H1 (cell line): ENCODE data around the gene PLEKHG5. TPM values are rescaled to one million over a fixed set of nuclear protein-coding genes. Genes with fewer than 3 reads are reported as not detected.

Source experiments
- CTCF ChIA-PET: fragments of 300-600 bp; sonication (Branson Sonifier 250); formaldehyde crosslinking; loops from one replicate; lab custom pipeline; 2021; ENCODE audit not compliant: partially characterized antibody; lab: Charles Lee
- POLR2A ChIA-PET: fragments of 300-600 bp; sonication (Branson Sonifier 250); formaldehyde crosslinking; loops from one replicate; lab custom pipeline; 2021; ENCODE audit warnings: inconsistent platforms; ENCODE audit not compliant: partially characterized antibody; lab: Charles Lee
- DNase-seq, 2 experiments: peaks; one replicate each; pipeline versions ENCODE4 v3.0.0 to v3.0.0-alpha.2; 2010 to 2022; ENCODE audit warnings: low spot score in 2 of 2, low read depth in 1 of 2, mixed read lengths in 1 of 2
- FAIRE-seq: peaks from 2 replicates; lab custom pipeline; 2011; peaks lifted over from hg19 to GRCh38; lab: Jason Lieb, UNC
- H2AFZ ChIP-seq: 2 replicates; pipeline ENCODE4 v1.8.1; 2012; ENCODE audit warnings: low read length, inconsistent platforms
- H2AK5ac ChIP-seq: 2 replicates; pipeline ENCODE4 v1.6.1; 2013; ENCODE audit warnings: low read depth, low read length
- H2BK120ac ChIP-seq: replicated peaks from 2 replicates; pipeline ENCODE3; 2013; ENCODE audit warnings: low read depth, low read length, inconsistent platforms
- H2BK12ac ChIP-seq: 2 replicates; pipeline ENCODE4 v1.6.1; 2013; ENCODE audit warnings: low read depth, low read length
- H2BK15ac ChIP-seq: 2 replicates; pipeline ENCODE4 v1.6.1; 2013; ENCODE audit warnings: low read length
- H2BK20ac ChIP-seq: 2 replicates; pipeline ENCODE4 v1.6.1; 2013; ENCODE audit warnings: low read length
- H2BK5ac ChIP-seq: 2 replicates; pipeline ENCODE4 v1.6.1; 2013; ENCODE audit warnings: low read depth, low read length
- H3K14ac ChIP-seq: 2 replicates; pipeline ENCODE4 v1.6.1; 2013; ENCODE audit warnings: inconsistent platforms; ENCODE audit not compliant: insufficient read length
- H3K18ac ChIP-seq: 2 replicates; pipeline ENCODE4 v1.6.1; 2013; ENCODE audit warnings: low read length; ENCODE audit errors: extremely low read depth
- H3K23ac ChIP-seq: 2 replicates; pipeline ENCODE4 v1.6.1; 2013; ENCODE audit warnings: inconsistent platforms; ENCODE audit not compliant: insufficient read length
- H3K23me2 ChIP-seq: 2 replicates; pipeline ENCODE4 v1.6.1; 2013; ENCODE audit warnings: low read depth, low read length
- H3K27ac ChIP-seq: 2 replicates; pipeline ENCODE4 v1.6.1; 2011; ENCODE audit warnings: low read depth, low read length, inconsistent platforms
- H3K27me3 ChIP-seq, 4 experiments: replicated peaks in 1 of 4; 1 replicate in 1 of 4; 2 replicates in 3 of 4; pipeline versions ENCODE4 v1.6.1 to v1.8.1; 2011 to 2013; ENCODE audit warnings: low read length in 3 of 4, mild to moderate bottlenecking in 3 of 4, inconsistent platforms in 2 of 4, mixed read lengths in 2 of 4, moderate library complexity in 1 of 4; ENCODE audit not compliant: control insufficient read depth in 3 of 4, insufficient read depth in 3 of 4; ENCODE audit errors: extremely low read depth in 1 of 4
- H3K36me3 ChIP-seq, 4 experiments: 2 replicates each; pipeline versions ENCODE4 v1.6.1 to v1.8.1; 2011 to 2013; ENCODE audit warnings: mild to moderate bottlenecking in 4 of 4, low read length in 3 of 4, moderate library complexity in 2 of 4, control low read depth in 1 of 4, inconsistent platforms in 1 of 4; ENCODE audit not compliant: insufficient read depth in 4 of 4, control insufficient read depth in 2 of 4
- H3K4ac ChIP-seq: replicated peaks from 2 replicates; pipeline ENCODE3; 2013; ENCODE audit warnings: low read length, low read depth, mixed read lengths, inconsistent platforms; ENCODE audit not compliant: insufficient read length
- H3K4me1 ChIP-seq, 4 experiments: replicated peaks in 1 of 4; 1 replicate in 1 of 4; 2 replicates in 3 of 4; pipeline versions ENCODE4 v1.6.1 to v1.8.1; 2011 to 2013; ENCODE audit warnings: low read length in 3 of 4, inconsistent platforms in 2 of 4, mixed read lengths in 1 of 4; ENCODE audit not compliant: insufficient read depth in 4 of 4, control insufficient read depth in 3 of 4
- H3K4me2 ChIP-seq, 2 experiments: 2 replicates each; pipeline versions ENCODE4 v1.6.1 to v1.8.1; 2011 to 2013; ENCODE audit warnings: low read depth in 2 of 2, low read length in 2 of 2, control low read depth in 1 of 2, inconsistent platforms in 1 of 2, mild to moderate bottlenecking in 1 of 2; ENCODE audit not compliant: insufficient read depth in 1 of 2
- H3K4me3 ChIP-seq, 4 experiments: fragments of 200-600, 300-600 bp in 1 of 4; sonication (generic), shearing (Covaris generic), sonication (Bioruptor Twin) in 1 of 4; 2 replicates each; pipeline versions ENCODE4 v1.5.1 to v1.8.1; 2011 to 2016; ENCODE audit warnings: low read length in 4 of 4, low read depth in 3 of 4, control low read depth in 2 of 4, inconsistent platforms in 2 of 4, mild to moderate bottlenecking in 2 of 4, mixed read lengths in 1 of 4, moderate library complexity in 1 of 4; ENCODE audit not compliant: insufficient read depth in 2 of 4; ENCODE audit errors: extremely low read depth in 1 of 4
- H3K56ac ChIP-seq: replicated peaks from 2 replicates; pipeline ENCODE3; 2013; ENCODE audit warnings: low read depth, mild to moderate bottlenecking, mixed read lengths, low read length, inconsistent platforms; ENCODE audit not compliant: insufficient read length
- H3K79me1 ChIP-seq: 2 replicates; pipeline ENCODE4 v1.6.1; 2013; ENCODE audit warnings: low read depth, low read length, control low read depth
- H3K79me2 ChIP-seq, 2 experiments: 2 replicates each; pipeline versions ENCODE4 v1.6.1 to v1.8.1; 2012 to 2013; ENCODE audit warnings: low read length in 2 of 2, mild to moderate bottlenecking in 2 of 2, inconsistent platforms in 1 of 2; ENCODE audit not compliant: insufficient read depth in 2 of 2, control insufficient read depth in 1 of 2
- H3K9ac ChIP-seq, 4 experiments: replicated peaks in 1 of 4; 1 replicate in 1 of 4; 2 replicates in 3 of 4; pipeline versions ENCODE4 v1.6.1 to v1.8.1; 2011 to 2013; ENCODE audit warnings: low read depth in 3 of 4, low read length in 3 of 4, control low read depth in 2 of 4, mild to moderate bottlenecking in 2 of 4, moderate library complexity in 2 of 4, inconsistent platforms in 1 of 4; ENCODE audit errors: extremely low read depth in 1 of 4
- H3K9me3 ChIP-seq, 2 experiments: 2 replicates each; pipeline versions ENCODE4 v1.6.1 to v1.8.1; 2012 to 2013; ENCODE audit warnings: mild to moderate bottlenecking in 2 of 2, moderate library complexity in 2 of 2, control low read depth in 1 of 2, inconsistent platforms in 1 of 2, low read depth in 1 of 2, low read length in 1 of 2, mixed read lengths in 1 of 2; ENCODE audit not compliant: insufficient read depth in 2 of 2
- H4K20me1 ChIP-seq, 2 experiments: replicated peaks in 1 of 2; 2 replicates each; pipeline versions ENCODE3 to v1.8.1; 2011 to 2013; ENCODE audit warnings: inconsistent platforms in 2 of 2, low read length in 2 of 2, mild to moderate bottlenecking in 1 of 2; ENCODE audit not compliant: insufficient read depth in 2 of 2, control insufficient read depth in 1 of 2
- H4K5ac ChIP-seq: 2 replicates; pipeline ENCODE4 v1.6.1; 2013; ENCODE audit warnings: low read length, low read depth, mixed read lengths, inconsistent platforms; ENCODE audit not compliant: insufficient read length
- H4K8ac ChIP-seq: 2 replicates; pipeline ENCODE4 v1.8.0; 2013; ENCODE audit warnings: mild to moderate bottlenecking, moderate library complexity, low read length, inconsistent platforms; ENCODE audit not compliant: insufficient read depth; ENCODE audit errors: extremely low read depth
- H4K91ac ChIP-seq: replicated peaks from 2 replicates; pipeline ENCODE3; 2013; ENCODE audit warnings: low read length, mixed read lengths, inconsistent platforms; ENCODE audit not compliant: insufficient read length
- SP4 ChIP-seq: IDR thresholded peaks from 2 replicates; pipeline ENCODE4 v1.6.1; 2012; ENCODE audit warnings: low read length, inconsistent platforms
- WGBS, 2 experiments: shearing (Covaris generic) in 1 of 2; methylation state at CpG; one replicate each; pipeline versions ENCODE4 v1.1.6 to v1.1.7; 2013 to 2015; ENCODE audit warnings: low lambda C conversion rate in 2 of 2, mixed read lengths in 2 of 2, inconsistent platforms in 1 of 2, low coverage in 1 of 2, missing lambda C conversion rate in 1 of 2; ENCODE audit not compliant: insufficient replicate concordance in 2 of 2, insufficient coverage in 1 of 2, insufficient read length in 1 of 2; ENCODE audit errors: extremely low coverage in 1 of 2, missing lambda C conversion rate in 1 of 2; 5-methylcytosine and 5-hydroxymethylcytosine counted together
- polyA plus RNA-seq, 7 experiments: library from polyadenylated mRNA; depleted of rRNA in 3 of 7; stranded (reverse) in 5 of 7; unstranded in 2 of 7; fragments of >200 nt in 5 of 7; fragments of 200-250 nt in 2 of 7; gene quantifications; 1 replicate in 5 of 7; 2 replicates in 1 of 7; 4 replicates in 1 of 7; pipeline versions ENCODE4 v1.2.1 to v1.2.3, GENCODE V29; 2011 to 2013; ENCODE audit warnings: missing spikeins in 2 of 7, mixed read lengths in 2 of 7
- total RNA-seq: library from RNA; stranded (reverse); fragmentation: NEBNext Ultra II Directional; extraction: Animal tissue kit (Norgen Biotek cat#: 25700); gene quantifications from 2 replicates; pipeline ENCODE4 v1.2.1, GENCODE V29; 2021

Gene PLEKHG5
- total and polyA plus RNA-seq, 2 of the 8 experiments (the other 6 are each of a cell fraction or from before 2014, with no cell fraction given), result 10.4 to 13.8 TPM

DNA sequence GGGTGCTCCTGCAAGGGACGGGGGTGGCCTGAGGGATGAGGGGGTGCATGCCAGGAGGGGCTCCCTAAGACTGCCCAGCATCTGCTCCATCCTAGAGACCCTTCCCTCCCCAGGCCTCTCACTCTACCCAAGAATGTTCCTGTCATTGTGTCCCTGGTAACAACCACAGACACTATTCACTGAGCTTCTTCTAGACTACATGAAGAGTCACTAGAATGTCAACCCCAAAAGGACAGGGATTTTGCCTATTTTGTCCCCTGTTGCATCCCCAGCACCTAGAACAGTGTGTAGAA, 28.4 kb downstream of the PLEKHG5 start:
- FAIRE-seq (no peak), DNase-seq (no peak)
- H3K23ac ChIP-seq, result no peak overlapping the region
- no peak overlapping the region for H3K18ac ChIP-seq
- H2BK12ac ChIP-seq, result no peak overlapping the region
- no peaks in the 10 kb centered on the region for H4K20me1 ChIP-seq
- peaks cover 0 to 20% (median 14%) of the 10 kb centered on the region in 4 experiments; a peak in 5 of 7 replicates for H3K4me1 ChIP-seq
- H2BK120ac ChIP-seq, result no peak overlapping the region
- no peak overlapping the region for H2BK15ac ChIP-seq
- H4K91ac ChIP-seq, result no peak overlapping the region
- POLR2A ChIA-PET, result interaction anchor here (1.1 to 2.8 kb wide), 7 partner anchors 9 to 30 kb away, joined by 3 to 13 read pairs (median 3); no protein-coding TSS in a partner anchor
- H3K4me3 ChIP-seq, result no peak overlapping the region
- H4K8ac ChIP-seq, result no peak overlapping the region
- H3K79me1 ChIP-seq, result no peaks in the 10 kb centered on the region
- CTCF ChIA-PET, result interaction anchor here (1.1 to 6.1 kb wide), 16 partner anchors 8 to 61 kb away, joined by 3 to 31 read pairs (median 6); partner anchors contain the start of gene PLEKHG5
- H3K14ac ChIP-seq, result no peak overlapping the region
- H2AFZ ChIP-seq, result no peak overlapping the region
- H3K9me3 ChIP-seq, result no peaks in the 10 kb centered on the region
- no peak overlapping the region for H4K5ac ChIP-seq
- no peak overlapping the region for H2BK5ac ChIP-seq
- no peak overlapping the region for H3K9ac ChIP-seq
- no peak overlapping the region for H2AK5ac ChIP-seq
- H3K23me2 ChIP-seq, result no peaks in the 10 kb centered on the region; the same call in 1 of the 2 replicates
- no peak overlapping the region for H2BK20ac ChIP-seq
- peaks cover 0 to 11% (median 3%) of the 10 kb centered on the region in 4 experiments; a peak in 2 of 8 replicates for H3K36me3 ChIP-seq
- H3K4ac ChIP-seq, result no peak overlapping the region
- H3K27me3 ChIP-seq, result peaks cover 0 to 7% (median 4%) of the 10 kb centered on the region in 4 experiments; a peak in 3 of 7 replicates
- H3K27ac ChIP-seq, result no peak overlapping the region
- WGBS, 2 experiments, result 73% methylated on average over 1 of the region's 1 CpG; no CpG with 5 or more reads in 1 of the 2 experiments
- no peak overlapping the region for H3K4me2 ChIP-seq
- no peaks in the 10 kb centered on the region for H3K79me2 ChIP-seq
- no peak overlapping the region for H3K56ac ChIP-seq
- no peak for TF ChIP-seq SP4
